ENCODE results near the gene MSANTD7.
"Not testable (repeated sequence)": the region's sequence is repeated elsewhere in the genome, so short reads cannot be mapped to it uniquely, and the experiment has no call there.

The MSANTD7 gene, protein sequence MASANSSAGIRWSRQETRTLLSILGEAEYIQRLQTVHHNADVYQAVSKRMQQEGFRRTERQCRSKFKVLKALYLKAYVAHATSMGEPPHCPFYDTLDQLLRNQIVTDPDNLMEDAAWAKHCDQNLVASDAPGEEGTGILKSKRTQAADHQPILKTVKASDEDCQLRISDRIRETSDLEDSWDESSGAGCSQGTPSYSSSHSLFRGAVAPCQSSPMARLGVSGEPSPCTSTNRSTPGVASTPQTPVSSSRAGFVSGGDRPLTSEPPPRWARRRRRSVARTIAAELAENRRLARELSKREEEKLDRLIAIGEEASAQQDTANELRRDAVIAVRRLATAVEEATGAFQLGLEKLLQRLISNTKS

DNA sequence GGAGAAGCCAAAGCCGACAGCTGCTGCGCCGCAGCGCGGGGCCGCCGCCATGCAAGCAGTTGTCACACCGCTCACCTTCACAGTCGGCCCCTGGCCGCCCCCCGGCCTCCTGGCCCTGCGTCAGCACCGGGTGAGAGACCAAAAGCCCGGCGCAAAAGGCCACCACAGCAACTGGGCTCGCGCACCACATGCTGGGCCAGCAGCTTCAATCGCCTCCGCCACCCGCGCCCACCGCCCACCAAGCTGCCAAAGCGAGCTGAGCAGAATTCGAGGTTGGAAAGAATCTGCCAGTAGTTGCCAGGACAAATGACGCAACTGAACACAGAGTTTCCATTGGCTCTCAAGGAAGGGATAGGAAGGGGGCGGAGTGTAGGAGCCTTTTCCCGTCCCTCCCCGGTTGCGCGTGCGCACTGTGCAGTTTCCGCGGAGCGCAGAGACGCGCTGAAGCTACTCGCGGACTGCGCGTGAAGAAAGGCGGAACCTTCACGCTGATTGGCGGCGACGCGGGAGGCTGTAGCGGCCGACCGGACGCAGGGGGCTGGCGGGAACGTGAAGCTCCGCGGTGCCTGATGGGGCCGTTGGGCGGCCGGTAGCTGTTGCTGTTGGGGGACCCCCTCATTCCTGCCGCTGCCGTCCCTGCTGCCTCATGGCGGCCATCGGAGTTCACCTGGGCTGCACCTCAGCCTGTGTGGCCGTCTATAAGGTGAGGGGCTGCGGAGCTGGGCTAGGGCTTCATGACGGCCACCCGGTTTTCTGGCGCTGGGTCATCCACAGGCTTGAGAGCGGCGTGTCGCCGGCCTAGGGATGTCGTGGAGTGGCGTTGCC lies at the start of gene MSANTD7, which contains the start of the genes CDNF and HSPA14:
TSS of gene MSANTD7 (plus strand) at position 550 of the 825 bp plus-strand sequence. CDS start 3,979 bp downstream, outside the sequence.
TSS of gene CDNF (minus strand) at position 281 of the 825 bp plus-strand sequence. CDS start at position 190, 91 bp downstream.
TSS of gene HSPA14 (plus strand) at position 550 of the 825 bp plus-strand sequence. CDS start at position 647, 97 bp downstream.
- peak; percentile 98 for DNase-seq (ENCODE audit: low read depth)

- DNase-seq (ENCODE audit: low read depth) = no peak
Observed at GRCh38 chr10:14798636-14799035, 39.5 kb upstream of the MSANTD7 start.

DNA sequence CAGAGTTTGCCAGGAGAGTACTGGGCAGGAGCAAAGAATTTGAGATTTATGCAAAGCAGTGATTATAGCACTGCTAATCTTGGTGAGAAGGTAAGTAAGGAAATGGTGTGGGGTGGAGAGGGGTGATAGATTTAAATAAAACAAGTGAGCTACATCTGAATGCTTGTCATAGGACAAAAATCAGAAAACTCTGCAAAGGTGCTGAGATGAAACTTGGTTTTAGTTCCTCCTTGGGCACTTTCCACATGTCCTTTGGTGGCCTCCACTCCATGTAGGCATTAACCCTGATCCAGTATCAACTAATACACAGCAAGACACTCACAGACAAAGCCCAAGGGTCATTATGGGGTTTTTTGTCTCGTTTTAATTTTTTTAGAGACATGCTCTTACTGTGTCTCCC lies 37.7 kb upstream of the MSANTD7 start:
- DNase-seq (ENCODE audit: low read depth) = no peak

GRCh38 chr10:14801723-14802122 lies 36.4 kb upstream of the MSANTD7 start:
- no peak for DNase-seq (ENCODE audit: low read depth)

DNA sequence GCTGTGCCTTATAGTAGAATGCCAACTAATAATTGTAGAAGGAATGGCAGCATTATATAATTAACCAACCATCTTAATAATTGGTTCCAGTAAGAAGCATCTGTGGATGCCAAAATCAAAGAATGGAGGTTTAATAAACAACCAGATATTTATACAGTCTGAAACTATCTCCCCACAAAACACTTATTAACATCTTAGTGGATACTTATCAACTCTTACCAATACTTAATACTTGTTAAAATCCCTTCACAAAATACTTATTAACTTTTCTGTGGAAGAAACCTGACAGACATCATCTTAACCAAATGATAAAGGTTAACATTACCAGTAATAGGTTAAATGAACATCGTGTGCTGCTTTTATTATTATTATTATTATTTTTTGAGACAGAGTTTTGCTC lies 34.3 kb upstream of the MSANTD7 start:
- DNase-seq (ENCODE audit: low read depth) = no peak

DNA sequence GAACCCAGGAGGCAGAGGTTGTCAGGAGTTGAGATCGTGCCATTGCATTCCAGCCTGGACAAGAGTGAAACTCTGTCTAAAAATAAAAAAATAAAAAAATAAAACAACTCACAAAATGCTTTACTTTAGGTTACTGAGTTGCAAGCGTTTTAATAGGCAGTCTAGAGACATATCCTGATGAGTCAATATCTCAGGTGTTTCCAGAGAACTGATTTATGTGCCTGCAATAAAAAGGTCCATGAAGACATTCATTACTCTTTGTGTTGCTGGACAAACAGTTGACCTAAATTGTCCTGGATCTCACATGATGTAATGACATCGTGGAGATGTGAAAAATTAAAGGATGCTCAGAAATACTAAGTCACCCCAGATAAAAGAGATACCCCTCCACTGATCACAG lies 31.8 kb upstream of the MSANTD7 start:
- no peak for DNase-seq (ENCODE audit: low read depth)

GRCh38 chr10:14810969-14811953 lies 26.8 kb upstream of the MSANTD7 start:
- no peak for DNase-seq (ENCODE audit: low read depth)

- DNase-seq (ENCODE audit: low read depth) = no peak
Observed at GRCh38 chr10:14812271-14812670, 25.8 kb upstream of the MSANTD7 start.

DNA sequence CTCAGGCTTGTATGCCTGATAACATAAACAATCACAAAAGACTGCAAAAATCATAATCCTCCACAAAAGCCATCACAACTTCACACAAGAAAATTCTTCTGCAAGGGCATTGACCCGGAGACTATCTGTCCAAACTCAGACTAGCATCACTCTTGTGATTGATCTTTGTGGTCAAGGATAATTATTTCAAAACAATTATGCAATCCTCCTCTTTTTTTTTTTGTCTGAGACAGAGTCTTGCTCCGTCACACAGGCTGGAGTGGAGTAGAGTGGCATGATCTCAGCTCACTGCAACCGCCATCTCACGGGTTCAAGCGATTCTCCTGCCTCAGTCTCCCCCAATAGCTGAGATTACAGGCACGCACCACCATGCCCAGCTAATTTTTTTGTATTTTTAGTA lies 22.4 kb upstream of the MSANTD7 start:
- no peak for DNase-seq (ENCODE audit: low read depth)

DNA sequence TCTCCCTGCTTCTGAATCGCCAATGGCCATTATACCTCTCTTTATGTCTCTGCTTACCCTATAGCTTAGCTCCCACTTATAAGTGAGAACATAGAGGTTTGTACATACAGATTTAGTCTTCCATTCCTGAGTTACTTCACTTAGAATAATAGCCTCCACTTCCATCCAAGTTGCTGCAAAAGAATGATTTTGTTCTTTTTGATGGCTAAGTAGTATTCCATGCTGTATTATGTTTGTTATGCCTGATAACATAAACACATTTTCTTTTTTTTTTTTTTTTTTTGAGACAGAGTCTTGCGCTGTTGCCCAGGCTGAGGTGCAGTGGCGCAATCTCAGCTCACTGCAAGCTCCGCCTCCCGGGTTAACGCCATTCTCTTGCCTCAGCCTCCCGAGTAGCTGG lies 21.4 kb upstream of the MSANTD7 start:
- not testable (repeated sequence) for DNase-seq (ENCODE audit: low read depth)

- no peak for DNase-seq (ENCODE audit: low read depth)
Observed at GRCh38 chr10:14820010-14820774, 17.9 kb upstream of the MSANTD7 start.

DNA sequence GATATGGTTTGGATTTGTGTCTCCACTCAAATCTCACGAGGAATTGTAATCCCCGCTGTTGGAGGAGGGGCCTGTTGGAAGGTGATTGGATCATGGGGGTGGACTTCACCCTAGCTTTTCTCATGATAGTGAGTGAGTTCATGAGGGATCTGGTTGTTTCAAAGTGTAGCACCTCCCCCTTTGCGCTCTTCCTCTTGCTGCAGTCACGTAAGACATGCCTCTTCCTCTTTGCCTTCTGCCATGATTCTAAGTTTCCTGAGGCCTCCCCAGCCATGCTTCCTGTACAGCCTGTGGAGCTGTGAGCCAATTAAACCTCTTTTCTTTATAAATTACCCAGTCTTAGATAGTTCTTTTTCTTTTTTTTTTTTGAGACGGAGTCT lies 17.3 kb upstream of the MSANTD7 start:
- no peak for DNase-seq (ENCODE audit: low read depth)

- no peak for DNase-seq (ENCODE audit: low read depth)
Observed at GRCh38 chr10:14821635-14822375, 16.3 kb upstream of the MSANTD7 start.

DNA sequence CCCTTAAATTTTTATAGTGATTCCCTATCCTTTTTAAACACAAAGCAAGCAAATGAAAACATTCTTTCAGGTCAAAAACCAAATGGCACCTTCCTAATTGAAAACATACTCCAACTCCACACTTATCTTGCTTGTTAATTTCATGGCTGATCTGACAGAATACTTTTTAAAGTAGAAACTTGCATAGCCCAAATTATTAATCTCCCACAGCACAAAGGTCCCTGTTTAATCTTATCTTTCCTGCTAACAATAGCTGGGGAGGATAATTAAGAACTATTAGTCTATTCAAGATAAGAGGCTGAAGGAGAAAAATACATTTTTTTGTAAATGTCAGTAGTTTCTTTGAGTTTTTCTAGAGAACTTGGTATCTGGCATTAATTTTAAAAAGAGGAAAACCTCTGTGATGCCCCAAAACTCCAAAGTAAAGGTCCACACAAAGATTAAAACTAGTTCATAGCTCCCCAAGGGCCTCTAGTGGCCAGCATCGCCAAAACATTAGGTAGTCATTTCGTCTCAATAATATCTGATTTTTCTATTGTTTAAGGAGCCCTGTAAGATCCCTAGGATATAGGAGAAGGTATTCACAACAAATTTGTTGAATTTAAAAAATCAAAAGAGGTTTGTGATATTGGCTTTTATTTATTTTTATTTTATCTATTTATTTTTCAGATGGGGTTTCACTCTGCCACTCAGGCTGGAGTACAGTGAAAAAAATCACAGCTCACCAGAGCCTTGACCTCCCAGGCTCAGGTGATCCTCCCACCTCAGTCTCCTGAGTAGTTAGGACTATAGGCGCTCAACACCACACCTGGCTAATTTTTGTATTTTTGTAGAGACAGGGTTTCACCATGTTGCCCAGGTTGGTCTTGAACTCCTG lies 15.0 kb upstream of the MSANTD7 start:
- DNase-seq (ENCODE audit: low read depth) = no peak

DNA sequence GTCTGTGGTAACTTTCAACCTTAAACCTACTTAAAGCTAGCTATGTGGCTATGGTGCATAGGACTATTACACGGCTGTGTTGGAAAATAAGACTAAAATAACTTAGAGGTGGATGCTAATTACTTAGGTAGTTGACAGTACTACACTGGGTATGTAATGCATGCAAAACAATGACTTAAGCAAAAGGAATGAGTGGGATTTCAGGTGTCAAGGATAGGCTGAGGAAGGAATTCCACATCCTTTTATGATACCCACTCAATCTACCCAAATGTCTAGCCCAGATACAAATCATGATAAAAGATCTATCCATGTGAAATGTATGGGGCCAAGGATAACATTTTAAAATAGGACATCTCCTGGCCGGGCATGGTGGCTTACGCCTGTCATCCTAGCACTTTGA lies 14.1 kb upstream of the MSANTD7 start:
- no peak for DNase-seq (ENCODE audit: low read depth)

- DNase-seq (ENCODE audit: low read depth) = no peak
Observed at GRCh38 chr10:14826076-14826829, 11.9 kb upstream of the MSANTD7 start.

GRCh38 chr10:14833106-14833505 lies 5.0 kb upstream of the MSANTD7 start:
- no peak for DNase-seq (ENCODE audit: low read depth)

DNA sequence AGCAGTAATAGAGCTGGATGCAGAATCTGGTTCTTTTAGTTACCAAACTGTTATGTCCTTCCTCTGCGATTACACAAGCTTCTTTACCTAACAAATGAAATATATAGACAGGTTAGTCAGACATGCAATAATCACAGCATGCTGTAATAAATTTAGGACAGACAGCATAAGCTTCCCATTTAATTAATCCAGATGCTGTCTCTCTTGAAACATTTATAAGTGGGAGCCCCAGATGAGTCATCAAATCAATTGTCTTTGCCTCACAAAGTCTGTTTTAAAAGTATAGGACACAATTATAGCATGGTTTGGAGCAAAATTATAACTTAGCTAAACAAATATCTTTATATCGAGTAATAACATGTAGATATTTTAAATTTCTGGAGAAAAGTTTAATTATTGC lies 1.9 kb upstream of the MSANTD7 start:
- DNase-seq (ENCODE audit: low read depth) = no peak

All from stimulated activated CD8-positive, alpha-beta memory T cell treated with anti-CD3 and anti-CD28 coated beads, Interleukin-12 subunit alpha, Interleukin-12 subunit beta, amount 100 ng/mL, for 4 hours (primary cell).